ENCODE results near the gene BCORL1. TPM values are rescaled to one million over a fixed set of nuclear protein-coding genes. Genes with fewer than 3 reads are reported as not detected.
A peak's percentile ranks its signal among the peaks of the same experiment; 100 is the strongest.

The BCORL1 gene
- total RNA-seq, 1 experiment from 2014 or later: 0.50 TPM

DNA sequence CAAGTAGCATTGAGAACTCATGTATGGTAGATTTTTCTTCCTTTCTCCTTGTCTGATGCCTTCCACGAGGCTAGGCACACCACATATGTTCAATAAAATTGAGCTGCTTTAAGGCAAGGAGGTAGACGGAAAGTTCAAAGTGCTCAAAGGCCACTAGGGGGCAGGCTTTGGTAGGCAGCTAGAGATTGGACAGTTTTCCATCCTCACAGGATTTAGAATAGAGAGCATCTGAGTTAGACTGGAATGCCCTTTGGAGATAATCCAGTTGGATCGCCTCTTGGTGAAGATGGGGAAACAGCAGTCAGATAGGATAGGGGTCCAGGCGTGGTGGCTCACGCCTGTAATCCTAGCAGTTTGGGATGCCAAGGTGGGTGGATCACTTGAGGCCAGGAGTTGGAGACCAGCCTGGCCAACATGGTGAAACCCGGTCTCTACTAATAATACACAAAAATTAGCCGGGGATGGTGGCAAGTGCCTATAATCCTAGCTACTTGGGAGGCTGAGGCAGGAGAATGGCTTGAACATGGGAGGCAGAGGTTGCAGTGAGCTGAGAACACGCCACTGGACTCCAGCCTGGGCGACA, 97.5 kb downstream of the BCORL1 start:
- DNase-seq (ENCODE audit: low read depth, low spot score): peak; percentile 75
- in situ Hi-C loops (cut with HindIII; ENCODE audit: low pct_unique_long_range_greater_than_20kb, low sequenced_read_pairs): no loop called here

DNA sequence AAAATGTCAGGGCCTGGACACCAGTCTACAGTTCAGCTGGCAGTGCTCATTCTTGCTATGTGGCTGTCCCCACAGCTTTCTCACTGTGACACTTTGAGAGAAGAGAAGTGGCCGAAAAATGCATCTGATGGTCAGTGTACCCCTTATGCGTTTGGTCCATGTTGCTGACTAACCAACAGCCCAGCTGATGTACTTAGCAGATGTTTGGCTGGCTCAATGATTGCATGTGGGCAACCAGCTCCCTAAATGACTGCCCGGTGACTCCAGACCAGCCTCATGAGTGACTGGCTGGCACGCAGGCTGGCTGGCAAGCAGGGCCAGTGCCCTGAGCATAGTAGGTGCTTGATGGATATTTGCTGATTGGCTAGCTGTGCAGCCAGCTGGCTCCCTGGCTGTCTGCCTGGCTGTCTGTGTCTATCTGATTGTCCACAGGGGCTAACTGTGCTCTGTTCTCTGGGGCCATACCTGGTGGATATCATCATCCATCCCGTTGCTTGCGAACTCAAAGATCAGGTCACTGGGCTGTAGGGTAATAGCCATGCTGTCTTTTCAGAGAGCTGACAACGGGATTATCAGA, 98.4 kb downstream of the BCORL1 start:
- no peak for DNase-seq (ENCODE audit: low read depth, low spot score)
- in situ Hi-C loops (cut with HindIII; ENCODE audit: low pct_unique_long_range_greater_than_20kb, low sequenced_read_pairs): no loop called here

DNA sequence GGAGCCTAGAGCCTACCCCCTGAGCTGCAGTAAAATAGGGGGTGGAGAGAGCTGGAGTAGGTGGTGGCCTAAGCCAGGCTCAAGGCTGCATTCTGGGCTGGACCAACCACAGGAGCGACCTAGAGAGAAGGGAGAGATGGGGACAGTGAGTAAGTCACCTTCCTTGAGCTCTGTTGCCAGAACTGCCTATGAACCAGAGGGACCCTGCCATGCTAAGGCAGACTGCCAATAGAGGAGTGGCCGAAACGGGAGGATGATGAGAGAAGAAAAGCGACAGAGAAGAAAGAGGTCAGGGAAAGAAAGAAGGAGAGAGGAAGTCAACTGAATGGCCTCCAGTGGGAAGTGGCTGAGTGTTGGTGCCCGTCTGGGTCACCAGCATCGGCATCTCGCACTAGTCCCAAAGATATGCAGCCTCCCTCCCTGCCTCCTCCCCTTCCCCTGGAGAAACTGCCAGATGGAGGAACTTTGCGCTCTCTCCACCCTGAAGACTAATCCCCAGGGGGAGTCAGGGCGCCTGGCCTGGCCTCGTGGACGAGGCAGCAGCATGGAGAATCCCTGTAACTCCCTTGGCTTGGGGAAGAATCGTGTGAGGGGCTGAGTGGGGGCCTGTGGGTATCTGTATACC, 99.1 kb downstream of the BCORL1 start:
- no peak for DNase-seq (ENCODE audit: low read depth, low spot score)
- in situ Hi-C loops (cut with HindIII; ENCODE audit: low pct_unique_long_range_greater_than_20kb, low sequenced_read_pairs): no loop called here

DNA sequence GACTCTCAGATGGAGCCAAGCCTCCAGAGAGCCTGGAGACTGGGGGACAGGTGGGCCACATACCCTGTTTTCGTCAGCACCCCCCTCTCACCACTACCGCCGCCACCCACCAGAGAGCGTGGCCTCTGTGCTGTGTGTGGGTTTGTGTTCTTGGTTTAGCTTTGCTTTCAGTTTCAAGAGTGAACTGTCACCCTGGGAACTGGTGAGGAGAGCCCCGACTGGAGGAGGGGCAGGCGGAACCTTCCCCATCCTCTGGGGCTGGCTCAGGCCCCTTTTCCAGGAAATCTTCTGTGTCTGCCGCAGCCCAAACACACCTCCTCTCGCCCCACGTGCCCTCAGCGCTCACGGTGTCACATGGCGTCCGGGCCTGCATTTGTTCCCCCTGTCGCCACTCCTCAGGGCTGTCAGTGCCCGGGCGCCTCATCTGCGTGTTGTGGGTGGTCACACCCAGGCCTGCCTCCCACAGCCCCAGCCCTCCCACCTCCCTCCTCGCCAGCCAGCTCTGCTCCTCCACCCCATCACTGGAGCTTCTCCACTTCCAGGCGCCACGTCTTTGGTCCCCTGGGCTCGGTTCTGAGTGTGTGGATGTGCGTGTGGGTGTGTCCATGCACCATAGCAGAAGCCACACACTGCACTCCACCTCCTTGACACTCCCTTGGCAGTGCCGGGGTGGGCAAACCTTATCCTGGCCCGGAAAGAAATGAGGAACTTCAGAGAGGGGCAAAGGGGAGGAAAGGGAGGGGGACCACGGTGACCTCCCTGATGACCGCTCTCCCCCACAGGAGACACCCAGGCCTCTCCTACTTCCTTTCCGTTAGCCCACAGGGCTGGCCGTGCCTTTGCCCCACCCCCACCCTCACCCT, 100.0 kb downstream of the BCORL1 start:
- no peak for DNase-seq (ENCODE audit: low read depth, low spot score)
- in situ Hi-C loops (cut with HindIII; ENCODE audit: low pct_unique_long_range_greater_than_20kb, low sequenced_read_pairs): no loop called here

DNA sequence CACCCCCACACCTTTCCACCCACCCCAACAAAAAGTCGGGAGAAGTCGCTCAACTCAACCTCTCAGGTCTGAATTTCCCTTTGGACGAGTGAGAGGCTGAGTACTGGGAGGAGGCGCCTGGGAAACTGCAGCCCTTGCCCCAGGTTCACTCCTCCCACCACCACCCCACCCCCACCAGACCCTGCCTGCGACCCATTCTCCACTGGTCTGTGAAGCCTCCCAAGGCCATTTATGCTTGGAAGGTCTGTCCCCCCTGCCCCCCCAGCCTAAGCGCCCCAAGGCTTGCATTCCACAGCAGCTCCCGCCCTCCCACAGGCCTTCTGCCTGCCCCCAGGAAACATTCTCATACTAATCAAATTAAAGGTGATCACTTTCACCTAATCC, 100.7 kb downstream of the BCORL1 start:
- in situ Hi-C loops (cut with HindIII; ENCODE audit: low pct_unique_long_range_greater_than_20kb, low sequenced_read_pairs): no loop called here
- DNase-seq (ENCODE audit: low read depth, low spot score): no peak

DNA sequence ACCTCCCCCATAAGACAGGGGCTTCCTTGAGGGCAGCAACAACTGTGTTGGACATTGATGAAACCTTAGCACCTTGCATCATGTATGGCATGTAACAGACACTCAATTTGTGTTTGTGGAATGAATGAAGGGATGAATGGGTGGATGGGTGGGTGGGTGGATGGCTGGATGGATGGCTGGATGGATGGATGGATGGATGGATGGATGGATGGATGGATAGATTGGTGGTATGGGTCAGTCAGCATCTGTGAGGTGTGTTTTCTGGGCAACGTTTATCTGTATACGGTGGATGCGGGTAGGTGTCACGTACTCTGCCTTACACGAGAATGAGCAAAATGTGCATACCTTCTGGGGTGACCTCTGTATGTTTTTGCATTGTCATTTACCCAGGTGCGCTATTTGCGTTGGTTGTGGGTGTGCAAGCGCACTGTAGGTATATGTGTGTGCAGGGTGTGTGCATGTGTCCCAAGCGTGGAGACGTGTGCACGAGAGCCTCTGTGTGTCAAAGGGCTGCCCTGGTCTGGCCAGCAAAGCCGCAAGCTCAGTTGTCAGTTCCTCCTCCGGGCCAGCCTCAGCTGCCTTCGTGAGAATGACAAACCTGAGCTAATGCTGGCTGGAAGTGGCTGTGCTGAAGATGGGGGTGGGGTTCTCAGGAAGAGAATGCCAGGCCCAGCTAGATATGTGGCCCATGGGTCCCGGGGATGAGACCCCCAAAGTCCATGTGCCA, 101.4 kb downstream of the BCORL1 start:
- DNase-seq (ENCODE audit: low read depth, low spot score): no peak
- in situ Hi-C loops (cut with HindIII; ENCODE audit: low pct_unique_long_range_greater_than_20kb, low sequenced_read_pairs): no loop called here

DNA sequence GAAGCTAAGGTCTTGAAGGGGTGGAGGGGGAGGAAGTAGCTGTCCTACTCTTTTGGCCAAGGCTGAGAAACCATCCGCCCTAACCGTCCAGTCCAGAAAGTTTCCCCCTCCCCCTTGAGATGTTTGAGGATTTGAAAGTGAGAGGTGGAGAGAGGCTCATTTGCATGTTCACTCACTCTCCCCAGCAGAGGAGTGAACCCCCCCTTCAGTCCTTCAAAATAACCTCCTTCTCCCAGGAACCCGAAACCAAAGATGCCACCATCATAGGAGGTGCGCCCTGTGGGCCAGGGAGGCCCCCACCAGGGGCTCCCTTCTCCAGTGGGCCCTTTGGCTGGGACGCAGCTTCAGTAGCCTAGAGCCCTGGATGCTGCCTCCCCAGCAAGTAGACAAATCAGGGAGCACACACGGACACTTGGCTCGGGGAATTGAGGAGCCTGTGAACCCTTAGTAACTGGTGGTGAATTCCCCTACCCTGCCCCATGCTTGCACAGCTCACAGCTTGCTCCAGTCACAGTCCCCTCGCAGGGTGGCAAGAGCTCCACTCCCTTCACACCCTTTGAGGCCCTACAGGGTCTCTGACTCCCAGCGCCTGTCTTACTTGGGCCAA, 102.3 kb downstream of the BCORL1 start:
- in situ Hi-C loops (cut with HindIII; ENCODE audit: low pct_unique_long_range_greater_than_20kb, low sequenced_read_pairs): no loop called here
- no peak for DNase-seq (ENCODE audit: low read depth, low spot score)

DNA sequence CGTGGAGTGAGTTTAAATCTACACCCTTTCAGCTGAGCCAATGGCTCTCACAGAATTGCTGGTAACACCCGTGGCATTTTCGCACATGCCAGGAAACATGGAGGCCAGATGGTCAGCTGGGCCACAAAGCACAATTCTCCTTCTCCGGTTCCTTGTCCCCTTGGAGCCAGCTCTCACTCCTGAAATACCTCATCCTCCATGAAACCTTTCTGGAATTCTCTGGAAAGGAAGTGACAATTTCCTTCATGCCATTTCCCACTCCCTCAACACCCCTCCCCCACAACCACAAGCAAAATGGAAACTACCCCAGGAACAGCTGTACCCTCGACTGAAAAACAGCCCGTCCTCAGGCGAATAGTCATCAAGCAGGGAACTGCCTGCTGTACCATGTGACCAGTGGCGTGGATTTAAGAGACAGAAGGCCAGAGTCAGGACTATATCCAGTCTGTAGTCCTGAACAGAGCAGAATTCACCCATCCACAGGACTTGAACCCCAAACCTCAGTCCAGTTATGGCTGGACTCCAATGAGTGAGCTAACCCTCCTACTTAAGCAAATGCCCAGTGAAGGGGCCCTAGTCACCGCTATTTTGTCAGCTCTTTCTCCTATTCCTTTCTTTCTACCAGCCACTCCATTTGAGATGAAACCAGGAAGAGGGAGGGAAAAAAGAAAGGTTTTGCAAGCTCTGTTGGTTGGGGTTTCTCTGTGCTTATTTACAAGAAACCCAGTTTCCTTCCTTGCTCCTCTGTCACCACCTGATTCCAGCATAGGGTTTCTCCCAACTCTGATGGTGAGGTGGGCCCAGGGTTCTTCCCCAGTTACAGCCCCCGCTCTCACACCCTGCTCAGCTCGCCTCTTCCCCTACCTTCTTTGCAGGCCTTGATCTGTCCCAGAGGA, 103.4 kb downstream of the BCORL1 start:
- DNase-seq (ENCODE audit: low read depth, low spot score): no peak
- in situ Hi-C loops (cut with HindIII; ENCODE audit: low pct_unique_long_range_greater_than_20kb, low sequenced_read_pairs): no loop called here

DNA sequence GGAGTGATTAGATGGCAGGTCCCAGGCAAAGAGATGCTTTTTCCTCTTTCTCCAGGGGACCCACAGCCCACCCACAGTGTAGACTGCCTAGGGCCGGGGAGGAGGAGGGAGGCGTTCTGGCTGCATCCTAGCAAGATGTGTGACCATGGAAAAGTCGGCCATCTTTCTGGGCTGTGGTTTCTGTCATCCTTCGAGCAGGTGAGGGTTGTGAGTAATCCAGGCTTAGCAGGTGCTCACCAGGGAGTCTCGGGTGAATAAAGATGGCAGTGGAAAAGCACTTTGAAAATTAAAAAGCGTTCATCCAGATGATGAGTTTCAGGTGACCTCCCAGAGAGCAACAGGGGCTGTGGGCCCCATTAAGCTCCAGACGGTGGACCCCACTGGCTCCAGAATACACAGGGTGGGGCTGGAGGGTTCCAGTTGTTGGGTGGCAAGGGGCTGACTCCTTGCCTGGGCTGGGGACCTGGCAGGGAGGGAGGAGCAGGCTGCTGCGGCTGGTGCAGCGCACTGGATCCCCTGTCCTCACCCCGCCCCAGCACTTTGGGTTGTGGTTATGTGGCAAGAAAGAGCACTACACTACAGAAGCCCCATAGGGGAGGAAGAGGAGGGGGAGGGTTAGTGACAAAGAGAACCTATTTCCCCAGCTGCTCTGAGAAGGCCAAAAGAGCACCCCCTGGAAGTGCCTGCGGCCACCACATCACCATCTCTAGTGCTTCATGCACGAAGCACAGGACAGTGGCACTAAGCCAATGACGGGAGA, 104.2 kb downstream of the BCORL1 start:
- DNase-seq (ENCODE audit: low read depth, low spot score): no peak
- in situ Hi-C loops (cut with HindIII; ENCODE audit: low pct_unique_long_range_greater_than_20kb, low sequenced_read_pairs): no loop called here

DNA sequence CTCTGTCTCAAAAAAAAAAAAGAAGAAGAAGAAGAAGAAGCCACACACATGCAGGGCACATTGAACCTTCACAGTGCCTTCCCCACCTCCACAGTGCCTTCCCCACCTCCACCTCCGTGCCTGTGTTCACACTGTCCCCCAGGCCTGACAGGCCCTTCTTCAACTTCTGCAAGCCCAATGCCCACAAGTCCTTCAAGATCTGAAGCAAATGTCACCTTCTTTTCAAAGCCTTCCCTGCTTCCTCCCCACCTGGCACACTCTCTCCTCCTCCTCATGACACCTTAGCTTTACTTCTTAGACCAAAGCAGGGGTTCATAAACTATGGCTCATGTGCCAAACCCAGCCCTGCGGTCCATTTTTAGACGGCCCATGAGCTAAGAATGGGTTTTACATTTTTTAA, 107.9 kb downstream of the BCORL1 start:
- in situ Hi-C loops (cut with HindIII; ENCODE audit: low pct_unique_long_range_greater_than_20kb, low sequenced_read_pairs): no loop called here
- no peak for DNase-seq (ENCODE audit: low read depth, low spot score)

DNA sequence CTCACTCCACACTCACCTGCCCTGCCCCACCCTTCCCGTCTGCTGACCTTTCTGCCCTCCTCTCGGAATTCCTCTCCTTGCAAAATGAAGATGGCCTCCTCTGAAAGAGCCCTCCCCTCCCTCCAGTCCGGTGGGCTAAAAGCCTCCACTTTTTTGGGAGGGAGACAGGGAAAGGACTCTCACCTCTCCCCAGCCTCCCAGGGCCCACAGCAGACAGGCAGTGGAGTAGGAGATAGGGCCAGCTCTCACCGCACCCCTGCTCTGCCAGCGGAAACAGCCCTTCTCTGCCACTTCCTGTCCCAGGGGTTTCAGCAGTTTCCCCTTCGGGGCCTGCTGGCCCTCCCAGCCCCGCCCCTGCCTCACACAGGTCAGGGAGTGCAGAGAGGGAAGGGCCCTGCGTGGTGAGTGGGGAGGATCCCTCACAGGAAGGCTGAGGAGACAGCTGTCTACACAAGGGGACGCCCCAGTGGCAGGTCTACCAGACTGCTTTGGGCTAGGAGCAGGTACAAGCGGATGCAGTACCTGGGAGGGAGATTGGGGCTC, 109.6 kb downstream of the BCORL1 start:
- no peak for DNase-seq (ENCODE audit: low read depth, low spot score)
- in situ Hi-C loops (cut with HindIII; ENCODE audit: low pct_unique_long_range_greater_than_20kb, low sequenced_read_pairs): no loop called here

DNA sequence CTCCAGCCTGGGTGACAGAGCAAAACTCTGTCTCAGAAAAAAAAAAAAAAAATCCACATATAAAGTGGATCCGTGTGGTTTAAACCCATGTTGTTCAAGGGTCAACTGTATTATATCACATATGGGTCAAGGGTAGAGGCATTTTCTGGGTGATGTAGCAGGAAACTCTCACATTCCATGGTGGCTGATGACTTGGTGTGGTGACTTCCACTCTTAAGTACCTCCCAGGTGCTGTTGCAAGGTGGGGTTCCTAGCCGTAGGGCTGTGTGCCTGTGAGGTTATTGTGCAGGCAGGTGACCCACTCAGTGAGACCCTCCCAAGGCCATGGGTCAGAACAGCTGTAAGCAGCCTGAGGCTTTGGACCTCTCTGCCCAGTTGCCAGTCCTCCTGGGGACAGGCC, 110.8 kb downstream of the BCORL1 start:
- in situ Hi-C loops (cut with HindIII; ENCODE audit: low pct_unique_long_range_greater_than_20kb, low sequenced_read_pairs): no loop called here
- DNase-seq (ENCODE audit: low read depth, low spot score): no peak

DNA sequence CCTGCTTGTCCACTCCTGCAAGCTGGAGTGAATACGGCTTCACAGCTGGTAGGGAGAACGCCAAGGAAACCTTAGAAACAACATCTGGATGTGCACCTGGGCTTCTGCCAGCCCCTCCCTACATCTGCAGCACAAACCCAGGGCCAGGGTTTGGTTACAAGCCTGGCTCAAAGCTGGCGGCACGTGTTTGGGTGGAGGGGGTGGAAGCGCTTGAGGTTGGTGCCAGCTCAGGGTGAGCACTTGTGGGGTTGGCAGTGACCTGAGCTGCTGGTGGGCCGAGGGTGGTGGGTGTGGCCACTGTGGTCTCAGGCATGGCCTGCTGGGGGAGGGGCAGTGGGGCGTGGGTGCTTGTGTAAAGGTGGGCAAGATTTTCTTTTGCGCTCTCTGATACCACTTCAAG, 112.3 kb downstream of the BCORL1 start:
- in situ Hi-C loops (cut with HindIII; ENCODE audit: low pct_unique_long_range_greater_than_20kb, low sequenced_read_pairs): no loop called here
- DNase-seq (ENCODE audit: low read depth, low spot score): no peak

DNA sequence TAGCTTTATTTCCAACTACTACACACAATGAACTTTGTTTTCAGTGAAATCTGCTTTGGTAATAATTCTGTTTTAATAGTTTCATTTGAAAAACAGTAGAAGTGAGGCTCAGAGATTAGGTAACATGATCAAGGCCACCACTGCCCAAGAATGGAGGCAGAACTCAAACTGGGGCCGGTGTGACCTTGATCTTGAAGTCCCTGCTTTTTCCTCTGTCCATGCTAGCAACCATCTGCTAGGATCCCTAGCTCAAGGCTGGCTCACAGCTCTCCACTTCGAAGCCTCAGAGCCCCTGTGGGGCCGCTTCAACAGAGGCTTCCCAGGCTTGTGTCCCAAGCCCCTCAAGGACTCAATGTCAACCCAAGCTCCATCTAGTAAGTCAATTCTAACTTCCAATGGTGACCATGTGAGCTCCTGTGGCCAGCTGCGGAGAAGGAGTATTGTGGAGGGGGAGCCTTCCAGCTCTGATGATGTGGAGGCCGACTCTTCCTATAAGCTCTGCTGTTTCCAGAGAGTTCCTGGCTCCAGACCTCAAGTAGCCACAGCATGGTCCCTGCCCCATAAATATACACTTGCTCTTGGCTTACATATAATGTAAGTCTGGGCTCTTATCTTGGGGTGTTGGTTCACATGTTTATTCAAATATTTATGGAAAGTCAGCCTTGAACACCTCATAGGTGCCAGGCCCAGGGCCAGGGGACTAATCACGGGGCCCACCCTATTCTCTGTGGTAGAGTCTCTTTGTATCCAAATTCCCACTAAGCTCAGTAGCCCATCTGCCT, 113.0 kb downstream of the BCORL1 start:
- in situ Hi-C loops (cut with HindIII; ENCODE audit: low pct_unique_long_range_greater_than_20kb, low sequenced_read_pairs): no loop called here
- DNase-seq (ENCODE audit: low read depth, low spot score): no peak

DNA sequence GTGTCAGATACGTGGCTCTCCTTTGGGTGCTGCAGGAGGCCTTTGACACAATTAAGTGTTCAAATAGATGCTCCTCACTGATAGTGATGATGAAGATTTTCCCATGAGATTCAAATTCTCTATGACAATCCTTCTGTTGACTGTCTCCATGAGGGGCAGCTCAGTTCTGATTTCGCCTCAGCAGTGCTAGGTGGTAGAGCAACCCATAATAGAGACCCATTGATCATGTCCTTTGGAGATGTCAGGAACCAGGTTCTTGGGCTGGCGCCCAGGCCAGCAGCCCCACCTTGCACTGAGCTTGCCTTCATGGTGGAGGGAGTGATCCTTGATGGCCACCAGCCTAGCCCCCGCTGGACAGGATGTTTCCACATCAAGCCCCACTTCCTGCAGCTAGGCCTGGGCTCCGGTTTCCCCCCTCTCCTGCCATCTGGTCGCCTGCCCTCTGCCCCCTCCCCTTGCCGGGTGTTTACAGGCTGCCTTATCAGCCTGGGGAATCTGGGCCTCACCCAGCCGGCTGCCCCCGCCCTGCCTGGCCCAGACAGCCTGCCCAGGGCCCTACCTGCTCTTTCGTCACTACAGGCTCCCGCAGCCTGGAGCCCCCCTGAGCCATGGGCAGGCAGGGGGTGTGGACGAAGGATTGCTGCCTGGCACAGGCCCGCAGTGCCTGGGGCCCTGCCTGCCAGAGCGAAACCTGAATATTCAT, 115.2 kb downstream of the BCORL1 start:
- DNase-seq (ENCODE audit: low read depth, low spot score): no peak
- in situ Hi-C loops (cut with HindIII; ENCODE audit: low pct_unique_long_range_greater_than_20kb, low sequenced_read_pairs): no loop called here

Measured in SK-MEL-5 (cell line).